Liver (tissue), 3 donors: ENCODE data around the gene PRKN.

Experiments used
- EGR1 ChIP-seq, 2 donors: IDR thresholded peaks; 2 replicates each; pipeline ENCODE4 v1.6.1; 2016 to 2018; ENCODE audit warnings: antibody characterized with exemption in 2 of 2, low read depth in 2 of 2
- FOXA2 ChIP-seq: IDR thresholded peaks from 2 replicates; pipeline ENCODE4 v1.6.1; 2016; ENCODE audit warnings: antibody characterized with exemption
- GABPA ChIP-seq, 2 donors: IDR thresholded peaks in 1 of 2; conservative IDR thresholded peaks in 1 of 2; 2 replicates each; pipeline ENCODE4 v1.6.1; 2016; ENCODE audit warnings: antibody characterized with exemption in 2 of 2, mild to moderate bottlenecking in 1 of 2, moderate library complexity in 1 of 2
- HNF4A ChIP-seq, 2 donors: conservative IDR thresholded peaks; 2 replicates each; pipeline ENCODE4 v1.6.1; 2016; ENCODE audit warnings: antibody characterized with exemption in 2 of 2, mild to moderate bottlenecking in 2 of 2
- MAX ChIP-seq: IDR thresholded peaks from 2 replicates; pipeline ENCODE4 v1.6.1; 2016; ENCODE audit warnings: antibody characterized with exemption
- RAD21 ChIP-seq, 2 donors: IDR thresholded peaks; 2 replicates each; pipeline ENCODE4 v1.6.1; 2016; ENCODE audit warnings: antibody characterized with exemption in 2 of 2, mild to moderate bottlenecking in 2 of 2
- RXRA ChIP-seq, 2 donors: IDR thresholded peaks; 2 replicates each; pipeline ENCODE4 v1.6.1; 2017 to 2018; ENCODE audit warnings: antibody characterized with exemption in 2 of 2, mild to moderate bottlenecking in 1 of 2
- SP1 ChIP-seq: IDR thresholded peaks from 2 replicates; pipeline ENCODE4 v1.6.1; 2018; ENCODE audit warnings: antibody characterized with exemption, mild to moderate bottlenecking
- TAF1 ChIP-seq: conservative IDR thresholded peaks from 2 replicates; pipeline ENCODE4 v1.6.1; 2016; ENCODE audit warnings: antibody characterized with exemption, mild to moderate bottlenecking
- YY1 ChIP-seq: IDR thresholded peaks from 2 replicates; pipeline ENCODE4 v1.6.1; 2016; ENCODE audit warnings: antibody characterized with exemption, mild to moderate bottlenecking
- TF ChIP-seq, protein P1 (sequence below): fragments of 150-350 bp; IDR thresholded peaks from 2 replicates; pipeline ENCODE4 v1.5.1; 2017; ENCODE audit warnings: improper control_type of control experiment, low read depth, low read length; ENCODE audit not compliant: missing input control
- donor health status: healthy.
- donor health status: healthy.

GRCh38 chr6:162019349-162019748 lies 708.2 kb downstream of the PRKN start:
- no peak for TF ChIP-seq EGR1 (IDR thresholded peaks at IDR 0.05; ENCODE audit: low read depth in 2 of 2)
- TF ChIP-seq, protein P1, sequence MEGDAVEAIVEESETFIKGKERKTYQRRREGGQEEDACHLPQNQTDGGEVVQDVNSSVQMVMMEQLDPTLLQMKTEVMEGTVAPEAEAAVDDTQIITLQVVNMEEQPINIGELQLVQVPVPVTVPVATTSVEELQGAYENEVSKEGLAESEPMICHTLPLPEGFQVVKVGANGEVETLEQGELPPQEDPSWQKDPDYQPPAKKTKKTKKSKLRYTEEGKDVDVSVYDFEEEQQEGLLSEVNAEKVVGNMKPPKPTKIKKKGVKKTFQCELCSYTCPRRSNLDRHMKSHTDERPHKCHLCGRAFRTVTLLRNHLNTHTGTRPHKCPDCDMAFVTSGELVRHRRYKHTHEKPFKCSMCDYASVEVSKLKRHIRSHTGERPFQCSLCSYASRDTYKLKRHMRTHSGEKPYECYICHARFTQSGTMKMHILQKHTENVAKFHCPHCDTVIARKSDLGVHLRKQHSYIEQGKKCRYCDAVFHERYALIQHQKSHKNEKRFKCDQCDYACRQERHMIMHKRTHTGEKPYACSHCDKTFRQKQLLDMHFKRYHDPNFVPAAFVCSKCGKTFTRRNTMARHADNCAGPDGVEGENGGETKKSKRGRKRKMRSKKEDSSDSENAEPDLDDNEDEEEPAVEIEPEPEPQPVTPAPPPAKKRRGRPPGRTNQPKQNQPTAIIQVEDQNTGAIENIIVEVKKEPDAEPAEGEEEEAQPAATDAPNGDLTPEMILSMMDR = no peak
- TF ChIP-seq TAF1 = no peak
- no peak for TF ChIP-seq GABPA (IDR thresholded peaks at IDR 0.05 in 1 of 2, conservative IDR thresholded peaks at IDR 0.05 in 1 of 2)
- no peak for TF ChIP-seq YY1
- TF ChIP-seq MAX = no peak
- TF ChIP-seq RAD21 (IDR thresholded peaks at IDR 0.05) = no peak
- no peak for TF ChIP-seq HNF4A (conservative IDR thresholded peaks at IDR 0.05)
- no peak for TF ChIP-seq SP1
- TF ChIP-seq FOXA2 = no peak
- no peak for TF ChIP-seq RXRA (IDR thresholded peaks at IDR 0.05)
